HepG2 (cell line): ENCODE results near the gene ARHGEF39. TPM values are rescaled to one million over a fixed set of nuclear protein-coding genes. Genes with fewer than 3 reads are reported as not detected.

Source experiments
- ZBTB40 ChIP-seq, 2 experiments: fragments of 450-650 bp in 1 of 2; sonication (generic) in 1 of 2; formaldehyde crosslinking in 1 of 2; IDR thresholded peaks; 2 replicates each; pipeline versions ENCODE4 v1.6.1 to v1.8.0; 2016 to 2022; ENCODE audit warnings: antibody characterized with exemption in 1 of 2, mild to moderate bottlenecking in 1 of 2, missing genetic modification reagents in 1 of 2
- ZNF362 ChIP-seq: sonication (generic); formaldehyde crosslinking; IDR thresholded peaks from 2 replicates; pipeline ENCODE4 v1.4.0; 2020; ENCODE audit warnings: missing genetic modification reagents, mild to moderate bottlenecking, borderline replicate concordance
- polyA plus RNA-seq, 8 experiments: library from polyadenylated mRNA; depleted of rRNA in 3 of 8; stranded (reverse) in 7 of 8; unstranded in 1 of 8; fragments of >200 nt; fragmentation: Illumina TruSeq in 4 of 8; extraction: Trizol in 4 of 8; gene quantifications; 2 replicates each; pipeline versions ENCODE4 v1.2.1 to v1.2.3, GENCODE V29; 2011 to 2016; ENCODE audit warnings: low read depth in 4 of 8, missing spikeins in 1 of 8, mixed read lengths in 1 of 8; ENCODE audit not compliant: insufficient read depth in 1 of 8
- total RNA-seq, 5 experiments: library from RNA; depleted of rRNA; stranded (reverse); fragments of >200 nt; fragmentation: Illumina TruSeq; extraction: Trizol; gene quantifications; 2 replicates each; pipeline ENCODE4 v1.2.3, GENCODE V29; 2016; ENCODE audit warnings: low read depth in 1 of 5

Gene ARHGEF39
- total and polyA plus RNA-seq, 2 of the 13 experiments (the other 11 are each of a cell fraction or from before 2014, with no cell fraction given), result 11.2 to 12.3 TPM

GRCh38 chr9:35650341-35651158 is 14.4 kb downstream of the ARHGEF39 start, which contains the start of gene SIT1 (continued):
- TF ChIP-seq ZBTB40 (IDR thresholded peaks at IDR 0.05), result no peak
- no peak for TF ChIP-seq ZBTB40 (CRISPR knock-in tag; IDR thresholded peaks at IDR 0.05)
- peak; percentile 24; the same call in 1 of the 2 replicates for TF ChIP-seq ZNF362 (CRISPR knock-in tag)
- TF ChIP-seq, all 625 proteins: peak for 16
